HL-60 (cell line): ENCODE data around the gene AGPAT4.

Experiments used
- DNase-seq, 2 experiments: peaks; one replicate each; pipeline ENCODE4 v3.0.0-alpha.2; 2010 to 2020; ENCODE audit warnings: low read depth in 1 of 2, low spot score in 1 of 2
- H3K27ac ChIP-seq: fragments of 250-450 bp; sonication (Bioruptor Pico); replicated peaks from 2 replicates; pipeline ENCODE4 v1.5.1; 2020; ENCODE audit warnings: mild to moderate bottlenecking, moderate library complexity
- H3K27me3 ChIP-seq: fragments of 250-450 bp; sonication (Bioruptor Pico); 2 replicates; pipeline ENCODE4 v1.5.1; 2021; ENCODE audit warnings: mild to moderate bottlenecking, moderate library complexity; ENCODE audit not compliant: insufficient read depth, poor library complexity, severe bottlenecking
- H3K4me3 ChIP-seq: replicated peaks from 2 replicates; pipeline ENCODE4 v1.5.1; 2011; ENCODE audit warnings: mild to moderate bottlenecking, control low read depth, low read length; ENCODE audit not compliant: insufficient read depth
- GABPA ChIP-seq: IDR thresholded peaks from 2 replicates; pipeline ENCODE4 v1.6.1; 2012; ENCODE audit warnings: low read depth
- POLR2AphosphoS5 ChIP-seq: IDR thresholded peaks from 2 replicates; pipeline ENCODE4 v1.6.1; 2012; ENCODE audit warnings: low read depth
- REST ChIP-seq: IDR thresholded peaks from 2 replicates; pipeline ENCODE4 v1.6.1; 2012; ENCODE audit warnings: low read depth; ENCODE audit not compliant: insufficient replicate concordance
- SPI1 ChIP-seq: IDR thresholded peaks from 2 replicates; pipeline ENCODE4 v1.6.1; 2012; ENCODE audit warnings: low read depth, mild to moderate bottlenecking, borderline replicate concordance
- TF ChIP-seq, protein P1 (sequence below): IDR thresholded peaks from one replicate; pipeline ENCODE4 v1.5.1; 2011; ENCODE audit warnings: low read length, control low read depth, inconsistent platforms; ENCODE audit not compliant: insufficient read depth

AGPAT4 gene

DNA sequence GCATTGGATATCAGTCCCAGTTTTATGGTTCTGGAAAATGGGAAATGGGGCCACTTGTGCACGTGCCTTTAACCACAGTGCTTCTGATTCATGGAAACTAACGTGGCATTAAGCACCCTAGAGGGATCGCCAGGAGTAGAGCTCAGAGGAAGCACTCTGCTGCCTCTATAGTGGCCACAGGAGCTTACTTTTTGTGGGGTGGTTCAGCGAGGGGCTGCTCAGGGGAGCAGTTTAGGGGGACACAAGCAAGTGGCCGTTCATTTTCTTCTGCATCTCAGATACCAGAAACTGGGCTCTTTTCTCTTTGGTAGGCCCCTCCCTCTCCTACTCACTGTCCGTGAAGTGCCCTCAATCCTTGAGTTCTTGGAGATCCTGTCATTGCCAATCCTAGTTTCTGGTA lies 28.5 kb downstream of the AGPAT4 start:
- TF ChIP-seq, protein P1, sequence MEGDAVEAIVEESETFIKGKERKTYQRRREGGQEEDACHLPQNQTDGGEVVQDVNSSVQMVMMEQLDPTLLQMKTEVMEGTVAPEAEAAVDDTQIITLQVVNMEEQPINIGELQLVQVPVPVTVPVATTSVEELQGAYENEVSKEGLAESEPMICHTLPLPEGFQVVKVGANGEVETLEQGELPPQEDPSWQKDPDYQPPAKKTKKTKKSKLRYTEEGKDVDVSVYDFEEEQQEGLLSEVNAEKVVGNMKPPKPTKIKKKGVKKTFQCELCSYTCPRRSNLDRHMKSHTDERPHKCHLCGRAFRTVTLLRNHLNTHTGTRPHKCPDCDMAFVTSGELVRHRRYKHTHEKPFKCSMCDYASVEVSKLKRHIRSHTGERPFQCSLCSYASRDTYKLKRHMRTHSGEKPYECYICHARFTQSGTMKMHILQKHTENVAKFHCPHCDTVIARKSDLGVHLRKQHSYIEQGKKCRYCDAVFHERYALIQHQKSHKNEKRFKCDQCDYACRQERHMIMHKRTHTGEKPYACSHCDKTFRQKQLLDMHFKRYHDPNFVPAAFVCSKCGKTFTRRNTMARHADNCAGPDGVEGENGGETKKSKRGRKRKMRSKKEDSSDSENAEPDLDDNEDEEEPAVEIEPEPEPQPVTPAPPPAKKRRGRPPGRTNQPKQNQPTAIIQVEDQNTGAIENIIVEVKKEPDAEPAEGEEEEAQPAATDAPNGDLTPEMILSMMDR = no peak
- no peak for TF ChIP-seq GABPA
- DNase-seq = no peak
- no peaks in the 10 kb centered on the region for H3K27me3 ChIP-seq
- H3K4me3 ChIP-seq = no peak overlapping the region
- H3K27ac ChIP-seq = no peak overlapping the region

- DNase-seq = no peak
- Histone ChIP-seq H3K27ac (no peak overlapping the region), H3K27me3 (no peaks in the 10 kb centered on the region), H3K4me3 (no peak overlapping the region)
- no peak for TF ChIP-seq GABPA
- no peak for TF ChIP-seq REST
- no peak for TF ChIP-seq SPI1
- TF ChIP-seq POLR2AphosphoS5 = no peak
- TF ChIP-seq, protein P1 = no peak
Measured at GRCh38 chr6:161244725-161245124, 29.1 kb downstream of the AGPAT4 start.

DNA sequence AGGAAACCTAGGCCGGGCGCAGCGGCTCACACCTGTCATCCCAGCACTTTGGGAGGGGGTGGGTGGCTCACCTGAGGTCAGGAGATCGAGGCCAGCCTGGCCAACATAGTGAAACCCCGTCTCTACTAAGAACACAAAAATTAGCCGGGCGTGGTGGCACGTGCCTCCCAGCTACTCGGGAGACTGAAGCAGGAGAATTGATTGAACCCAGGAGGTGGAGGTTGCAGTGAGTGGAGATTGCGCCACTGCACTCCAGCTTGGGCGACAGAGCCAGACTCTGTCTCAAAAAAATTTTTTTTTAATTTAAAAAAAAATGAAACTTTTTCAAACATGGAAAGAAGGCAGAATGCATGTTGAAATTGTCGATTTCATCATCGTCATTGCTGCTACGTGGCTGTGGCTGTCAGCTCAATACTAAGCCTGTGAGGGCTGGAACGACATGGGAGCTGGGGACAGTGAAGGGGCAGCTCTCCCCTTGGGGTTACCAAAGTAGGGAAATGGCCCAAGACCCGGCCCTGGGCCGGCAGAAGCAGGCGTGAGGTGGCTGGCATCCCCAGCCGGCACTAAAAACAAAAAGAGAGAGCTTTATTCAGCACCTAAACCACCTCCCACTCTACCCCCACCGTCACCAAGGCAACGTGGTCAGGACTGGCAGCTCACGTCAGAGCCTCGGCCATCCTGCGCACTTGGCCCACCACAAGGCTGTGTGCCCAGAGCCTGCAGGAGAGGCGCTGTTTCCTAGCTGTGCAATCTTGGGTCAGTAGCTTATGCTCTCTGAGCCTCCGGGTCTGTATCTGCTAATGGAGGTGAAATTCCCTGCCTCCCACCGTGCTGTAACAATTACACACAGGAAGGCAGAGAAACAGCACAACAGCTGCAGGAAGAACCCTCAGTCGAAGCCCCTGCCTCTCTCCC lies 30.8 kb downstream of the AGPAT4 start:
- Histone ChIP-seq H3K4me3 (no peak overlapping the region), H3K27ac (no peak overlapping the region), H3K27me3 (no peaks in the 10 kb centered on the region)
- peak in 1 of 2 experiments; percentile 49 for DNase-seq
- TF ChIP-seq GABPA (no peak), SPI1 (no peak), REST (no peak), POLR2AphosphoS5 (no peak)
- TF ChIP-seq, protein P1 = no peak
